ENCODE results near the gene VARS1.

The VARS1 gene

GRCh38 chr6:31784098-31784925, 11.2 kb downstream of the VARS1 start:
- Histone ChIP-seq H3K9me3 (ENCODE audit: control insufficient read depth, low read length) (no peaks in the 10 kb centered on the region), H3K4me1 (ENCODE audit: control insufficient read depth, insufficient read depth, low read length) (no peaks in the 10 kb centered on the region), H3K36me3 (ENCODE audit: control insufficient read depth, insufficient read depth, low read length) (peaks cover 22% of the 10 kb centered on the region), H3K4me3 (ENCODE audit: low read length) (no peak overlapping the region), H3K9ac (ENCODE audit: low read length) (no peak overlapping the region), H3K27me3 (ENCODE audit: control insufficient read depth, insufficient read depth, low read length) (no peaks in the 10 kb centered on the region)

- Histone ChIP-seq H3K4me1 (ENCODE audit: control insufficient read depth, insufficient read depth, low read length) (peaks cover 8% of the 10 kb centered on the region), H3K4me3 (ENCODE audit: low read length) (no peak overlapping the region), H3K9ac (ENCODE audit: low read length) (no peak overlapping the region), H3K9me3 (ENCODE audit: control insufficient read depth, low read length) (no peaks in the 10 kb centered on the region), H3K36me3 (ENCODE audit: control insufficient read depth, insufficient read depth, low read length) (peaks cover 22% of the 10 kb centered on the region), H3K27me3 (ENCODE audit: control insufficient read depth, insufficient read depth, low read length) (no peaks in the 10 kb centered on the region)
These were observed 13.3 kb downstream of the VARS1 start for GRCh38 chr6:31782126-31782855.

DNA sequence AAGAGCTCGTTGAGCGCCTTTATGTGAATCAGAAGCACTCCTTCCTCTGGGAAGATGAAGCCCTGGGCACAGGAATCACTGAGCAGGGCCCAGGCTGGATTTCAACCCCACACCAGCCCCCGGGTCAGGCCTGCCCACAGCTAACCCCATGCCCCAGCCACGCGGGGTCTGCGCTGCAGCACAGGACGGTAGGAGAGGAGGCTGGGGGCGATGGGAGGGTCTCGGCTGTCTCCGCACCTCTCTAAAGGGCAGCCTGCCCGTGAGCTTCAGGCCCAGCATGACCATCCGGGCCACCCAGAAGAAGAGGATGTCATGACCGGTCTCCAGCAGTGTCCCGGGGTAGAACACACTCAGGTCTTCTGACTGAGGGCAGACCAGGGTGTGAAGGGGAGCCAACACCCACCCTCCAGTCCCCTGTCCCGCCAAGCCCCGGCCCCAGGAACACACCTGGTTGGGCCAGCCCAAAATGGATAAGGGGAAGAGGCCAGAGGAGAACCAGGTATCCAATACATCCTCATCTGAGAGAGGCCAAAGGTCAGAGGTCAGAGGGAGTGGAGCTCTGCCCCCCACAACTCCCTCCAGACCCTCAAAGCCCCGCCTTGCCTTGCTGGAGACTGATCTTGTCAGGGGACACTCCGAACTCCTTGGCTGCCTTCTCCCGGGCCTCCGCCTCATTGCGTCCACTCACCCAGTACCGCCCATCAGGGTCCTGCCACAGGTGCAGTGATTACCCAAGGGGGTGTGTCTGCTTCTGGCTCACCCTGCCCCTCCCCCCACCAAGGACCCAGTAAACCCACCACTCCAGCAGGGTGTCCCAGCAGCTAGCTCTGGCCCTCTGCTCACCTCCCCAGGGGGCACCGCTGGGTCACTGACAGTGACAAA, 14.1 kb downstream of the VARS1 start:
- Histone ChIP-seq H3K4me1 (ENCODE audit: control insufficient read depth, insufficient read depth, low read length) (peaks cover 16% of the 10 kb centered on the region), H3K27me3 (ENCODE audit: control insufficient read depth, insufficient read depth, low read length) (no peaks in the 10 kb centered on the region), H3K4me3 (ENCODE audit: low read length) (no peak overlapping the region), H3K9me3 (ENCODE audit: control insufficient read depth, low read length) (no peaks in the 10 kb centered on the region), H3K36me3 (ENCODE audit: control insufficient read depth, insufficient read depth, low read length) (peaks cover 22% of the 10 kb centered on the region), H3K9ac (ENCODE audit: low read length) (no peak overlapping the region)

DNA sequence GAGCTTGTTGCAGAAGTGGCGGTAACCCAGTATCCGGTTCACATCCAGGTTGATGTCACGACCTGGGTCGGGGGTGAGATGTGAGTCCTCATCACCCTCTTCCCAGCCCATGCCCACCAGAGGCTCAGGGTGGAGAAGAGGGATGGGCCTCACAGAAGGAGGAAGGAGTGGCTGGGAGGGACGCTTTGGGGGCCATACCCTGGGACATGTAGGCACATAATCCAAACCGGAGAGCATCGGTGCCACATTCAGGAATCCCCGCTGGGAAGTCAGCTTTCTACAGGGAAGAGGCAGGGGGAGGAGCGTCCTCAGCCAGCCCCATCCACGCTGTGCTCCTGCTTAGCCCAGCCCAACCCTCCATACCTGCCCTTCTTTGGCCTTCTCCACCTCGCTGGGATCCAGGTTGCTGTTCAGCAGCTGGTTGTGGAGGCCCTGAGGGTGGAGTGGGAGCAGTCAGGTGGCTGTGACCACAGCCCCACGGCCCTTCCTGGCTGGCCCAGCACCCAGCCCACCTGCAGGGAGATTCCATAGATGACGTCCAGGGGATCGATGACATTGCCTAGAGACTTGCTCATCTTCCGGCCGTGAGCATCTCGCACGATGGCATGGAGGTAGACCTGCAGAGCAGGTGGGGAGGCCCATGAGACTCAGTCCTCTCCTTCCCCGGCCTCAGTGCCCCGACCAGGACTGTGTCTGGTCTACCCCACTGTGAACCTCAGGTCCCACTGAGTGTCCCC, 14.9 kb downstream of the VARS1 start:
- Histone ChIP-seq H3K4me1 (ENCODE audit: control insufficient read depth, insufficient read depth, low read length) (peaks cover 24% of the 10 kb centered on the region), H3K9ac (ENCODE audit: low read length) (no peak overlapping the region), H3K9me3 (ENCODE audit: control insufficient read depth, low read length) (no peaks in the 10 kb centered on the region), H3K27me3 (ENCODE audit: control insufficient read depth, insufficient read depth, low read length) (no peaks in the 10 kb centered on the region), H3K4me3 (ENCODE audit: low read length) (no peak overlapping the region), H3K36me3 (ENCODE audit: control insufficient read depth, insufficient read depth, low read length) (peaks cover 22% of the 10 kb centered on the region)

DNA sequence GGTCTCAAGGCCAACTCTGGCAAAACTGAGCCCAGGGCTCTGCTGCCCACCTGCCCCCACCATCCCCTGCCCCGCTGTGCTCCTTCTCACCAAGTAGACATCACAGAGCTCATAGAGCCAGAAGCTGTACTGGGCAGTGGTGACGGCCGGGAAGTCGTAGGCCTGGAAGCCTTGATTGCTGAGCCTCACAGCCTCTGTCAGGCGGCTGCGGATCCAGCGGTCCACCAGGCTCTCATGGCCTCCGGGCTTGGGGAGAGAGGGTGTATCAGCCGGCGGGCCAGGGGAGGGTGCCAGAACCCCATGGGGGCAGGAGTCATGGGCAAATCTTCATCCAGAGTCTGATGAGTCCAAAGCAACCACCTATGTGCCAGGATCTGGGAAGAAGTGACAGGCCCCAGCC, 15.6 kb downstream of the VARS1 start:
- no peak overlapping the region for H3K4me3 ChIP-seq (ENCODE audit: low read length)
- H3K9ac ChIP-seq (ENCODE audit: low read length), result no peak overlapping the region
- H3K27me3 ChIP-seq (ENCODE audit: control insufficient read depth, insufficient read depth, low read length), result no peaks in the 10 kb centered on the region
- peaks cover 16% of the 10 kb centered on the region for H3K36me3 ChIP-seq (ENCODE audit: control insufficient read depth, insufficient read depth, low read length)
- peaks cover 32% of the 10 kb centered on the region for H3K4me1 ChIP-seq (ENCODE audit: control insufficient read depth, insufficient read depth, low read length)
- no peaks in the 10 kb centered on the region for H3K9me3 ChIP-seq (ENCODE audit: control insufficient read depth, low read length)

DNA sequence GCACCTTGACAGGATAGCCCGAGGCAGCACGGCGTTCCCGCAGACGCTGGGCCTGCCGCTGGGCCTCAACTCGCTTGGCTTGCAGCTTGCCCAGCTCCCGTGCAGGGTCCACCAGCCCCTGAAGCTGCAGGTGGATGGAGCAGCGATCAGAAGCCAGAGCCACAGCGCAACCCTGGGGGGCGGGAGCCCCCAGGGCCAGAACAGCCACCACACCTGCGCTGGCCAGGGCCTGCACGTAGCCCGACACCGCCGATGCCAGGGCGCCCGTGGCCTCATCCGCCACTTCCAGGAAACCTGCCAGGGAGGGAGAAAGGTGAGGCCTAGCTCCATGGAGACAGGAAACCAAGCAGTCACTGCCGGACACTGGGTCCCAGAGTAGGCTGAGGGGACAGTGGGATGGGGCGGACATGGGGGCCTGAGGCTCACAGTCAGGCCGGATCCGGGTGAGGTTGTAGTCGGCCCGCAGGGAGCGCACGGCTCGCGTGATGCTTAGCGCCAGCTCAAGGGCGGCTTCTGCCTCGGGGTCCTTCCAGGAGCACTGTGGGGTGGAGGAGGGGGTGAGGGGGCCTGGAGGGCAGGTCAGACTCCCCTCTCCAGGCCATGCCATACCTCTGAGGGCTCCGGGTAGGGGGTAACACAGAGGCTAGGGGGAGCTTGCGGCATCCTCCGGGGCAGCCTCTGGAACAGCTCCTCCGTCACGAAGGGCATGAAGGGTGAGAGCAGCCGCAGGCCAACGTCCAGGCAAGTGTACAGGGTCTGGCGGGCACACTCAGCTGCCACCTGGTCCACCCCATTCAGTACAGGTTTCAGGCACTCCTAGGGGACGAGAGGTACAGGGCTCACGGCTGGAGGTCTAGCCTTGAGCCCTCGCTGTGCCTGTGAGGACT, 16.3 kb downstream of the VARS1 start:
- peaks cover 33% of the 10 kb centered on the region for H3K4me1 ChIP-seq (ENCODE audit: control insufficient read depth, insufficient read depth, low read length)
- peaks cover 11% of the 10 kb centered on the region for H3K36me3 ChIP-seq (ENCODE audit: control insufficient read depth, insufficient read depth, low read length)

GRCh38 chr6:31778193-31778592, 17.4 kb downstream of the VARS1 start:
- peaks cover 33% of the 10 kb centered on the region for H3K4me1 ChIP-seq (ENCODE audit: control insufficient read depth, insufficient read depth, low read length)
- no peak overlapping the region for H3K4me3 ChIP-seq (ENCODE audit: low read length)
- no peak overlapping the region for H3K9ac ChIP-seq (ENCODE audit: low read length)
- H3K36me3 ChIP-seq (ENCODE audit: control insufficient read depth, insufficient read depth, low read length), result peaks cover 7% of the 10 kb centered on the region
- H3K27me3 ChIP-seq (ENCODE audit: control insufficient read depth, insufficient read depth, low read length), result no peaks in the 10 kb centered on the region
- no peaks in the 10 kb centered on the region for H3K9me3 ChIP-seq (ENCODE audit: control insufficient read depth, low read length)

More for the DNA sequence above, 16.3 kb downstream of the VARS1 start:
- Histone ChIP-seq H3K9me3 (ENCODE audit: control insufficient read depth, low read length) (no peaks in the 10 kb centered on the region), H3K27me3 (ENCODE audit: control insufficient read depth, insufficient read depth, low read length) (no peaks in the 10 kb centered on the region), H3K4me3 (ENCODE audit: low read length) (no peak overlapping the region), H3K9ac (ENCODE audit: low read length) (no peak overlapping the region)

GRCh38 chr6:31777667-31778050, 17.9 kb downstream of the VARS1 start:
- Histone ChIP-seq H3K4me1 (ENCODE audit: control insufficient read depth, insufficient read depth, low read length) (peaks cover 37% of the 10 kb centered on the region), H3K9me3 (ENCODE audit: control insufficient read depth, low read length) (no peaks in the 10 kb centered on the region), H3K4me3 (ENCODE audit: low read length) (no peak overlapping the region), H3K36me3 (ENCODE audit: control insufficient read depth, insufficient read depth, low read length) (peaks cover 7% of the 10 kb centered on the region), H3K9ac (ENCODE audit: low read length) (peak overlapping the region; percentile 89), H3K27me3 (ENCODE audit: control insufficient read depth, insufficient read depth, low read length) (no peaks in the 10 kb centered on the region)

- peaks cover 38% of the 10 kb centered on the region for H3K4me1 ChIP-seq (ENCODE audit: control insufficient read depth, insufficient read depth, low read length)
- no peaks in the 10 kb centered on the region for H3K9me3 ChIP-seq (ENCODE audit: control insufficient read depth, low read length)
- peak within 1 kb of the TSS; percentile 60 for H3K4me3 ChIP-seq (ENCODE audit: low read length)
- peaks cover 7% of the 10 kb centered on the region for H3K36me3 ChIP-seq (ENCODE audit: control insufficient read depth, insufficient read depth, low read length)
- H3K27me3 ChIP-seq (ENCODE audit: control insufficient read depth, insufficient read depth, low read length), result no peaks in the 10 kb centered on the region
- H3K9ac ChIP-seq (ENCODE audit: low read length), result peak within 1 kb of the TSS; percentile 89
These were observed 18.4 kb downstream of the VARS1 start, which contains the start of gene VWA7 for GRCh38 chr6:31776989-31777666. Gene VWA7, minus strand, starts transcription at chr6:31777328. Its CDS starts 549 bp downstream, at chr6:31776779.

DNA sequence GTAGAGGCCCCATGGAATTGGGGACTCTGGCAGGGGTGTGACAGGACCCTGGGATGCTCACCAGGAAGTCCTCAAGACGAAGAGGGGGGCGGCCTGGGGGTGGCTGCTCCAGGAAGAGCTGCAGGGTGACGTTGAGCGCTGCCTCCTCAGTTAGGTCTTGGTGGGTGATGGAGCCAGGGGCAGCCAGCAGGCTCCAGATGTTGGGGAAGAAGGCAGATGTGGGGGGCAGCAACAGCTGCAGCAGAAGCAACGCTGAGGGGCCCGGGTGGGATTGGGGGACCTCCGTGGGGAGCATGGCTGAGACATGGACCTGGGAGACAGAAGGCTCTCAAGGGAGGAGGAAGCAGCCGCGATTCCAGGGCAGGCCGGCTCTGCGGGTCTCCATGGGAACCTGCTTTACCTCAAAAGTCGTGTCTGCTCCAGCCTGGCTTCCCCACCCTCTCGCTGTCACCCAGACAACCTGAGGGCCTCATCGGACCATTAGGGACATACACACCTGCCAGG, 19.0 kb downstream of the VARS1 start:
- H3K4me3 ChIP-seq (ENCODE audit: low read length), result peak overlapping the region; percentile 60
- no peaks in the 10 kb centered on the region for H3K9me3 ChIP-seq (ENCODE audit: control insufficient read depth, low read length)
- no peaks in the 10 kb centered on the region for H3K27me3 ChIP-seq (ENCODE audit: control insufficient read depth, insufficient read depth, low read length)
- H3K9ac ChIP-seq (ENCODE audit: low read length), result peak overlapping the region; percentile 89
- peaks cover 38% of the 10 kb centered on the region for H3K4me1 ChIP-seq (ENCODE audit: control insufficient read depth, insufficient read depth, low read length)
- H3K36me3 ChIP-seq (ENCODE audit: control insufficient read depth, insufficient read depth, low read length), result peaks cover 7% of the 10 kb centered on the region

Data from mucosa of stomach (tissue), 1 donor.